AG04450 (cell line): Measurements from ENCODE around the gene FKBP1A. TPM values are rescaled to one million over a fixed set of nuclear protein-coding genes. Genes with fewer than 3 reads are reported as not detected.

ENCODE experiments used
- CTCF ChIA-PET: fragments of 300-600, 350-600 bp; formaldehyde crosslinking; extraction: SDS; loops from one replicate; lab custom pipeline; 2022; ENCODE audit warnings: antibody characterized with exemption, inconsistent platforms; lab: Charles Lee
- POLR2A ChIA-PET: fragments of 350-600 bp; formaldehyde crosslinking; extraction: SDS; loops from one replicate; lab custom pipeline; 2021; ENCODE audit warnings: antibody characterized with exemption, inconsistent platforms; lab: Yijun Ruan, JAX
- DNase-seq: peaks from one replicate; pipeline ENCODE4 v3.0.0-alpha.2; 2011; ENCODE audit warnings: low read depth, low spot score
- H3K27ac ChIP-seq: one replicate; pipeline ENCODE4 v1.5.1; 2012; ENCODE audit warnings: low read depth, low read length, control low read depth
- H3K27me3 ChIP-seq: one replicate; pipeline ENCODE4 v1.6.0; 2012; ENCODE audit warnings: low read length; ENCODE audit not compliant: control insufficient read depth, insufficient read depth
- H3K4me3 ChIP-seq: 2 replicates; pipeline ENCODE4 v1.5.1; 2011; ENCODE audit warnings: mild to moderate bottlenecking, low read depth, low read length, control low read depth
- H3K9me3 ChIP-seq: 2 replicates; pipeline ENCODE4 v1.5.1; 2012; ENCODE audit warnings: low read length; ENCODE audit not compliant: control insufficient read depth, insufficient read depth
- polyA plus RNA-seq: library from polyadenylated mRNA; depleted of rRNA; stranded (reverse); fragments of >200 nt; gene quantifications from 2 replicates; pipeline ENCODE4 v1.2.3, GENCODE V29; 2011
- TF ChIP-seq, protein P1 (sequence below): IDR thresholded peaks from 2 replicates; pipeline ENCODE4 v1.5.1; 2011; ENCODE audit warnings: low read depth, low read length, control low read depth, inconsistent platforms

FKBP1A gene
- polyA plus RNA-seq, 1 experiment, result 579 TPM

DNA sequence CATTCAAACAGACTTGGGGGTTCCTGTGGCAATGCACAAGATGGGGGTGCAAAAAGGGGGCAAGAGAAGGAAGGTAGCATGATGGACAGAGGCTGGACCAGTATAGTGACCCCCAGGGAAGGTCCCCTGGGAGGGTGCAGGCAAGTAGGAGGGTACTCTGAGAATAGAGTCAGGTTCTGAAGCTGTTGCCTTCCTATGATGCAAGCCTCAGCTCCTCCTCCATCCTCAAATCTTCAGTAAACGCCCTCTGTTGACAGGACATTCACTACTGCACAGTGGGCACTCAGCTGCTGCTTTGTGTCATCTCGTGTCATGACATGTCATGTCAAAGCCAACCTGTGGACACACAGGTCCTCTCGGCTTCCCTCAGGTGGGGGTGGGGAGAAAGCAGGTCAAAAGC is 58.1 kb downstream of the FKBP1A start:
- Histone ChIP-seq H3K9me3 (no peaks in the 10 kb centered on the region), H3K27ac (no peak overlapping the region), H3K27me3 (no peaks in the 10 kb centered on the region), H3K4me3 (no peak overlapping the region)
- no peak for DNase-seq
- CTCF ChIA-PET, result interaction anchor here (0.7 kb wide), 1 partner anchor 952 kb away, joined by 3 read pairs; no protein-coding TSS in a partner anchor
- TF ChIP-seq, protein P1, sequence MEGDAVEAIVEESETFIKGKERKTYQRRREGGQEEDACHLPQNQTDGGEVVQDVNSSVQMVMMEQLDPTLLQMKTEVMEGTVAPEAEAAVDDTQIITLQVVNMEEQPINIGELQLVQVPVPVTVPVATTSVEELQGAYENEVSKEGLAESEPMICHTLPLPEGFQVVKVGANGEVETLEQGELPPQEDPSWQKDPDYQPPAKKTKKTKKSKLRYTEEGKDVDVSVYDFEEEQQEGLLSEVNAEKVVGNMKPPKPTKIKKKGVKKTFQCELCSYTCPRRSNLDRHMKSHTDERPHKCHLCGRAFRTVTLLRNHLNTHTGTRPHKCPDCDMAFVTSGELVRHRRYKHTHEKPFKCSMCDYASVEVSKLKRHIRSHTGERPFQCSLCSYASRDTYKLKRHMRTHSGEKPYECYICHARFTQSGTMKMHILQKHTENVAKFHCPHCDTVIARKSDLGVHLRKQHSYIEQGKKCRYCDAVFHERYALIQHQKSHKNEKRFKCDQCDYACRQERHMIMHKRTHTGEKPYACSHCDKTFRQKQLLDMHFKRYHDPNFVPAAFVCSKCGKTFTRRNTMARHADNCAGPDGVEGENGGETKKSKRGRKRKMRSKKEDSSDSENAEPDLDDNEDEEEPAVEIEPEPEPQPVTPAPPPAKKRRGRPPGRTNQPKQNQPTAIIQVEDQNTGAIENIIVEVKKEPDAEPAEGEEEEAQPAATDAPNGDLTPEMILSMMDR, result no peak
- POLR2A ChIA-PET, result interaction anchor here (0.6 kb wide), 1 partner anchor 9 kb away, joined by 3 read pairs; no protein-coding TSS in a partner anchor

DNA sequence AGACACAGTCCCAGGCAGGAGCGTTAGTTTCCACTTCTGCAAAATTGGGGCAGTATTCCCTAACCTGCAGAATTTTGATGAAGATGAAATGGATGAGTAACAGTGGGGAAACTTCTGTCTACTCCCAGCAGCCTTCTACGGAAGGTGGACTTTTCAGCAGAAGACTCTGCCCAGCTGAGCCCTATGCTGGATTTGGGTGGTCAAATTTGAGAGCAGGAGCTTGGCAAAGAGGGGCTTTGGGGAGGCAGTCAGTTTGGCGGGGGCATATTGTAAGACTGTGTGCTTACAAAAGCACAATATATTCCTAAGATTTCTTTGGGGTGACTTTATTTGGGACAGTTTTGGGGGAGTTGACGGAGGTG is 58.5 kb downstream of the FKBP1A start:
- H3K27me3 ChIP-seq, result no peaks in the 10 kb centered on the region
- H3K4me3 ChIP-seq, result no peak overlapping the region
- no peaks in the 10 kb centered on the region for H3K9me3 ChIP-seq
- TF ChIP-seq, protein P1, result no peak
- CTCF ChIA-PET, result interaction anchor here (0.7 kb wide), 1 partner anchor 951 kb away, joined by 3 read pairs; no protein-coding TSS in a partner anchor
- POLR2A ChIA-PET, result interaction anchor here (0.6 kb wide), 1 partner anchor 8 kb away, joined by 3 read pairs; no protein-coding TSS in a partner anchor
- H3K27ac ChIP-seq, result no peak overlapping the region
- no peak for DNase-seq

DNA sequence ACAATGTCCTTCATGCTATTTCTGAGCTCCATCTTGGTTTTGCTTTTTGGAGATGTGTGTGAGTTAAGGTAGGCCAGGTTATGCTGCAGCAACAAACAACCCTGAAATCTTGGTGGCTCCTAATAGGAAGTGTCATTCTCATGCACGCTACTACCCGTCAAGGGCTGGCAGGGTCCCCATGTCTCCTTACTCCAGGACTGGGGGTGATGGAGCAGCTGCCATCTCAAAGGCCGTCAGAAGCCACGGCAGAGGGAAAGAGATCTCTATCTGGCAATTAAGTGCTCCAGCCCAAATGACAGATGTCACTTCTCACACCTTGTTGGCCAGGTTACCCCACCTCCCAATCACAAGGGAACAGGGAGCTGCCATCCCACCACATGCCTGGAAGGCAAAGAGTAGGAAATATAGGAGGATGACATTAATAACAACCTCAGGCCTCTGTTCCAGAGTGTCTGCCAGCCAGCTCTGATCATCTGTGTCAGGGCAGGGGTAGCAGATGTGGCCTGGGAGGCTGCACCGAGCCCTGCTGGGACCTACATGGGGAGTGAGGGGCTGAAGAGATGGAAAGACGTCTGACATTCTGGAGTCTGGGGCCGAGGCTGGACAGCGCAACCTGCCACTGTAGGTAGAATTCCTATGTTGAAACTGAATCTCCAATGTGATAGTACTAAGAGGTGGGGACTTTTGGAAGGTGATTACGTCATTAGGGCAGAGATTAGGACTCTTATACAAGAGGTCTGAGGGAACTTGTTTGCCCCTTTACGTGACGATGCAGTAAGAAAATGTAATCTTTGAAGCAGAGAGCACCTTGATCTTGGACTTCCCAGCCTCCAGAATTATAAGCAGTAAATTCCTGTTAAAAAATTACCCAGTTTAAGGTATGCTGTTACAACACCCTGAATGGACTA is 59.1 kb downstream of the FKBP1A start:
- no peak overlapping the region for H3K27ac ChIP-seq
- H3K4me3 ChIP-seq, result no peak overlapping the region
- POLR2A ChIA-PET, result interaction anchor here (0.6 kb wide), 1 partner anchor 136 kb away, joined by 3 read pairs; no protein-coding TSS in a partner anchor
- H3K27me3 ChIP-seq, result no peaks in the 10 kb centered on the region
- CTCF ChIA-PET, result no interaction called here
- TF ChIP-seq, protein P1, result no peak
- no peaks in the 10 kb centered on the region for H3K9me3 ChIP-seq
- DNase-seq, result no peak

DNA sequence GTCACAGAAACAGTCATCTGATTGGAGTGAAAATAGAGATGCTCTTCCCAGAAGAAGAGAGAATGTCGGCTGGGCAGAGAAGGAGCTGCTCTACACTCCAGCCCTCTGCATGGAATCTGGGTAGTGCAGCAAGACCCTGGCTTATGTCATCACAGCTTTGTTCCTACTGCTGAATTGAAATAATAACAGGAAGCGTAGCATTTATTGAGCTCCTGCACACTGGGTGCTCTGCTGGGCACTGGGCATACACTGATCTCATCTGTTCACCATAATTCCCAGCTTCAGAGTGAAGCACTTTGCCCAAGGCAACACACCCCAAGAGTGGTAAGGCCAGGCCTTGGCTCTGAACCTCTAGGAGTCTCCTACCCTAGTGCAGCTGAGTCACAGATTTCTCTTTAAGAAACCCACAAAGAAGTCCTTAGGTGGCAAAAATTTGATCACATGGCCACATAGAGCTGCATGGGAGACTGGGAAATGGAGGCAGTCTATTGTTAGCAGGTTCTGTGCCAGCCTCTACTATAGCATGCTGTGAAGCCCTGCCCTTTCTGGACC is 60.0 kb downstream of the FKBP1A start:
- ChIA-PET POLR2A (no interaction called here), CTCF (interaction anchor here (1.1 kb wide), 1 partner anchor 18 kb away, joined by 3 read pairs; no protein-coding TSS in a partner anchor)
- H3K27me3 ChIP-seq, result no peaks in the 10 kb centered on the region
- DNase-seq, result no peak
- H3K9me3 ChIP-seq, result no peaks in the 10 kb centered on the region
- no peak overlapping the region for H3K4me3 ChIP-seq
- H3K27ac ChIP-seq, result no peak overlapping the region
- TF ChIP-seq, protein P1, result no peak
